AG08396 (cell line): ENCODE results near the gene MDK.
A peak's percentile ranks its signal among the peaks of the same experiment; 100 is the strongest.

Experiments
- DNase-seq: peaks from one replicate; pipeline ENCODE4 v3.0.0; 2012; ENCODE audit warnings: low spot score, mixed read lengths

The MDK gene

DNA sequence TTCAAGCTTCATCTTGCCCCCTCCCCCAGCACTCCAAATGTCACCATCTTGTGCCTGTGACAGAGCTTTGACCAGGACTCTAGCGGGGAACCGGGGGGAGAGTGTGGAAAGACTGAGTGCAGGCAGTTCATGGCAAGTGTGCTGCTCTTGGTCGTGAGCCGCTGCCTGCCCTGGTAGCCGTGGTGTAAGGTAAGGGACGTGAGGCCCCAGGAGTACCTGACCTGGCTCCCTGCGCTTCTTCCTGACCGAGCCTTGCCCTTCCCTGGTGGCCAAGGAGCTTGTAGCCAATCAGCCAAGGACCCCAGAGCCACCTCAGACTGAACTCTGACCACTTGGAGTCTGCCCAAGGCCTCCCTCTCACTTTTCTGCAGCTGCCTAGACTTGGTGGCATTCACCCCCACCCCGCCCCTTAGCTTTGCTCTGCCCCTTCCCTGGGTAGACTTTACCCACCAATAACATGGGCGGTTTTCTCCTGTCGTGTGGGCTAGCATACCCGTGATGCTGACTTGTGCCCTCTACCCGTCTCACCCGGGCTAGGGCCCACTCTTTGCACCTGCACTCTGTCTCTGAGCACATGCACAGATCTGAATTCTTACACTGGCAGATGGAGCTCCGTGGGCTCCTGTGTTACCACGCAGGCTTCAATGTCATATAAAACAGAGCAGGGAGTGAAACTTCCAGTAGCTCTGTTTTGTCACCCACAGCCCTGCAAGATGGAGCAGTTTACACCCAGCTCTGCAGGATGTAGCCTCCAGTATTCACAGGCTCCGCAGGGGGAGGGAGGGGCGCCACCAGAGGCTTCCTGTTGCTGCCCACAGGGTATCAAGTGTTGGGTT, 32.7 kb upstream of the MDK start:
- no peak for DNase-seq

DNA sequence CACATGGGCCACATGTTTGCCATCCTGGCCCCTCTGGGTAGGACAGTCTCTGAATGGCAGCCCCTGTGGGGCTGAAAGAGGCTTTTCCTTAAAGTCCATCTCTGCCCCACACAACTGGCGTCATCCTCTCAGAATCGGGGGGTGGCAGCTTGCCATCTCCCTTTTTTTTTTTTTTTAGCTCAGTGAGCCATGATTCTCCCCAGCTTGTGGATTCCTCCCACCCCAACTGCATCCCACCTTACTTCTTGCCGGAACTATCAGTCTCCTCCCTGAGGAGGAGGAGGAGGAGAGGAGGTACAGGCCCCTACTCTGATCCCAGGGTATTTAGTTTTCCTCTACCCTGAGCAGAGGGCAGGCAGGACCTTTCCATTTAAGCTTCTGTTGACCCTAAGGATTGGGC, 30.8 kb upstream of the MDK start:
- no peak for DNase-seq

DNA sequence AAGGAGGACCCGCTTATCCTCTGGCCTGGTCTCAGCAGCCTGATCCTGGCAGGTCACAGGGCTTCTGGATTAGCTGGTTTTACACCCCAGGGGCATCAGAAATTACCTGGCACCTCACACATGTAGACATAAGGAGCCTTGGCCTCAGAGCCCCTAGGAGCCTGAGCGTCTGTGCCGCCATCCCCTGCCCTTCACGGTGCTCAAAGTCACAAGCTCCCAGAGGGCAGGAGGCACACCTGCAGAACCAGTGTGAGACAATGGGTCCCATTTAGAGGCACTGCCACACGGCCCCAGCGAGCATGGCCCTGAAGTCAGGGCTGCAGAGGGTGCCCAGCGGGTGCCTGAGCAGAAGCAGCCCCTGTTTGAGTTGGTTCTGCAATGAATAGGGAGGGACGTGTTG, 30.3 kb upstream of the MDK start:
- no peak for DNase-seq

DNA sequence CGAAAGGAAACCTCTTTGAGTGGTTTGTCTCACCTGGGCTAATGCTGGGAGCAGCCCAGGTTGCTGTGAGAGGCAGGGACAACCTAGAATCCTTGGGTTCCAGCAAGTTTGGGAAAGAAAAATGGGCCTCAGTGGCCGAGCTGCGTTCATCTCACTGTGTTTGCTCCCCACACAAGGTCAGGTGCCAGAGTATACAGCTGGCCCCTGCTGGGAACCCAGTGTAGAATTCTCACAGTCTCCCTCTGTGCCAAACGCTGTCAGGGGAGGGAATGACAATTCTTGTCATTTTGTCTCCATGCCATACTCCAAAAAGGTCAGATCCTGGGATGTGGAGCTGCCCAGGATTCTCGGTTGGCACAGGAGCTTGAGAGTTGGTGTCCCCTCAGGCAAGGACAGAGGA, 29.9 kb upstream of the MDK start:
- DNase-seq = no peak

DNA sequence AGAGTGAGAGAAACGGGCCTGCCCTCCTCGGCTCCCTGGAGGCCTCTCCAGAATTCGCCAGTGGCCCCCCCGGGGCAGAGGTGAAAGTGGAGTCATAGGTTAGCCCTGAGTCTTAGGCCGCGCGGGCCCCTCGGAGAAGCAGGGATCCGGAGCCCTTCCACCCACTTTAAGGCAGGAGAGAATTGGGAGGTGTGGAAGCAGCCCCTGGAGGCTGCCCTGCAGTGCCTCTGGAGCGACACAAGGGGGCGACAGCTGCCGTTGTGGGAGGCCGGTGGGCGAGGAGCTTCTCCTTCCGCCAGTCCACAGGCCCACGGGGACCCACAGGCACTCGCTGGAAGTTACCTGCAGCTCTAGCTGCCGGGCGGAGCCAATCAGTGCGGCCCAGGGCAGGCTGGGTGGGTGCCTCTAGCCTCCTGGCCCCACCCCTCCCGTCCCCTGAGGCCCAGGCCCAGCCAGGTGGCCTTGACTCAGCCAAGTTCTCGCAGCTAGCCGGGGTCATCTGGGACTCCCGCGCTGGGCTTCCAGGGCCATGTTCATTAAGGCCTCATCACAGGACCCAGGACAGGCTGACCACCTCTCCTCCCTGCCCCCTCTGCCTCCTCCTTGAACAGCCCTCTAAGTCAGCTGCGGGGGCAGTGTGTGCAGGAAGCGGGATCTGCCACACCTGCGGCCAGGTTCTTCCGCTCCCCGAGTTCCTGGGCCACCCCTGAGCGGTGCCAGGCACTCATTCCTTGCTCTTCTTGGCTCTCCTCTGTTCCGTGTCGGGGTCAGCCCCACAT, 29.2 kb upstream of the MDK start:
- peak; percentile 67 for DNase-seq

DNA sequence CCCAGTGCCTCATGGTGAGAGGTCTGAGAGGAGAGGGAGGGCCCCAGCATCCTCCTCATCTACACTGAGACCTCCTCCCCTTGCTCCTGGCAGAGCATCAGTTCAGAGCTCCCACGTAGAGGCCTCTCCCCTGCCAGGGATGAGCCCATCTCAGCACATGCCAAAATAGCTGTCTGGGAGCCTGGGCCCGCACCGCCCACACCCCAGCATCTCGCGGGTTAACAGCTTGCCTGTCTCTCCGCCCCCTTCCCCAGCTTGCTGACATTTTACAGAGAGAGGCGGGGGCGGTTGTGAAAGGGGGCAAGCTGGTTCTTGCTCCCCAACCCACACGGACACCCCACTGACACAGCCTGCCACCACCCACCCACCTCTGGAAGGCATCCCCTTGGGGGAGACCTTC, 27.8 kb upstream of the MDK start:
- DNase-seq = no peak

DNA sequence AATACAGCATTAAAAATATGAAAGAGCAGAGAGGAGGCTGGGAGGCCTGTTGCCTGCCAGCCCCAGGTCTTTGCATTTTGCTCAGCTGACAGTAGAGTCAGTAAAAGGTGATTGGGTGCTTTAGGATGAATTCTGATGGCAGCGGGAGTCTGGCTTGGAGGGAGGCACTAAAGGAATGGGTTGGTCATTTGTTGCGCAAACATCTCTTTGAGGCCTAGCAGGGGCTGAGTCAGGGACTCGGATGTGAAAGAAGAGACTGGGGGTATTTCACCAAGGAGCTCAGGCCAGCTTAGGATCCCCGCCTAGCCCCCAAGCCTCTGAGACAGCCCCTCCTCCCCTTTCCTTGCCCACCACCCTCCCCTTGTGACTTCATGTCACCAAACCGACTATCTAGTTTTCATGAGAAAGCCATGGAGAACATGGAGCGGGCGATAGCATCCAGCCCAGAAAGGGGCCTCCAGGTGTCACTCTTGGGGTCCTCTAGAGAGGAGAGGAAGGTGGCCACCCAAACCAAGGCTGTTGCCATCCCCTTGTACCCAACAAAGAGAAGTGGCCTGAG, 24.5 kb upstream of the MDK start:
- no peak for DNase-seq

DNA sequence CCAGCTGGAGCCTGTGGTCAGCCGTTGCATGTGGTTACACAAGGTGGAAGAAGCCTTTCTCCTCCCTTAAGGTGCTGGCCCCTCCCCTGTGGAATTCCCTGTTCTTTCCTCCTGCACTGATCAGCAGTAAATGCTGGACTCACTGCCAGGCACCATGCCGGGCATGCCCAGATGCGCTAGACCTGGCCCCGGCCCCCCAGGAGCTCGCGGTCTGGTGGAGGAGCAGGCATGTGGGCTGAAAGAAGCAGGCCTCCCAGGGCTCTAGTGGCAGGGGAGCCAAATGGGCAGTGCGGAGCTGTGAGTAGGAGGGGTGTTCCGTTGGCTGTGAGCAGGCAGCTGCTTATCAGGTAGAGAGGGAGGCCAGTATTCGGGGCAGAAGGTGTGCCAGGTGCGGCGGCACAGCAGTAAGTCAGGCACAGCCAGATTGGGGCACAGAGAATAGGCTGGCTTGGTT, 24.0 kb upstream of the MDK start:
- no peak for DNase-seq

DNA sequence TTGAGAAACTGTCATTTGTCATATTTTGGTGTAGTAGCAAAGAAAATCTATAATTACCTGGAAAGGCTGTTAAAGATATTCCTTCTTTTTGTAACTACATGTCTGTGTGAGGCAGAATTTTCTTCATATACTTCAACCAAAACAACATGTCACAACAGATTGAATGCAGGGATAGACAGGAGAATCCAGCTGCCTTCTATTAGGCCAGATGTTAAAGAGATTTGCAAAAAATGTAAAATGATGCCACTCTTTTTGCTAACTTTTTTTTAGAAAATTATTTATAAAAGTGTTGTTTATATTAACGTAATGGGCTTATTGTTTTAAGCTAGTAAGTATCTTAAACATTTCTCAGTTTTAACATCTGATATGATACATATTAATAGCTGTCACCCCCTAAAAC, 21.5 kb upstream of the MDK start:
- DNase-seq = no peak

DNA sequence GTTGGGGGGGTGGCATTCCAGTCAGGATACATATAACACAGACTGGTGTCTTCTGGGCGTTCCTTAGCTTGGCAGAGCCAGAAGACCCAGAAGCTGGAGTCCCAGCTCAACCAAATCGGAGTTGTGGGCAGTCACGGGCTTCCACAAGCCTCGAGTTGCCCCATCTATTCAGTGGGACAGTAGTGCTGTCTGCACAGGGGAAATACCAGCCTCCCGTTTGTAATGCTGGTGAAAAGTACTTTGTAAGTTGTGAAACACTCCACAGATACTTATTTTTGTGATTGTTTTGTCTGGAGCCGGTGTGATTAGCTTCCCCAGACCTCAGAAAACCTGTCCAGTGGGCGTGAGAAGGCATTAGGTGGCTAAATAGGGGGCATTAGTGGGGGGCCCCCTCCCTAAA, 20.6 kb upstream of the MDK start:
- no peak for DNase-seq

DNA sequence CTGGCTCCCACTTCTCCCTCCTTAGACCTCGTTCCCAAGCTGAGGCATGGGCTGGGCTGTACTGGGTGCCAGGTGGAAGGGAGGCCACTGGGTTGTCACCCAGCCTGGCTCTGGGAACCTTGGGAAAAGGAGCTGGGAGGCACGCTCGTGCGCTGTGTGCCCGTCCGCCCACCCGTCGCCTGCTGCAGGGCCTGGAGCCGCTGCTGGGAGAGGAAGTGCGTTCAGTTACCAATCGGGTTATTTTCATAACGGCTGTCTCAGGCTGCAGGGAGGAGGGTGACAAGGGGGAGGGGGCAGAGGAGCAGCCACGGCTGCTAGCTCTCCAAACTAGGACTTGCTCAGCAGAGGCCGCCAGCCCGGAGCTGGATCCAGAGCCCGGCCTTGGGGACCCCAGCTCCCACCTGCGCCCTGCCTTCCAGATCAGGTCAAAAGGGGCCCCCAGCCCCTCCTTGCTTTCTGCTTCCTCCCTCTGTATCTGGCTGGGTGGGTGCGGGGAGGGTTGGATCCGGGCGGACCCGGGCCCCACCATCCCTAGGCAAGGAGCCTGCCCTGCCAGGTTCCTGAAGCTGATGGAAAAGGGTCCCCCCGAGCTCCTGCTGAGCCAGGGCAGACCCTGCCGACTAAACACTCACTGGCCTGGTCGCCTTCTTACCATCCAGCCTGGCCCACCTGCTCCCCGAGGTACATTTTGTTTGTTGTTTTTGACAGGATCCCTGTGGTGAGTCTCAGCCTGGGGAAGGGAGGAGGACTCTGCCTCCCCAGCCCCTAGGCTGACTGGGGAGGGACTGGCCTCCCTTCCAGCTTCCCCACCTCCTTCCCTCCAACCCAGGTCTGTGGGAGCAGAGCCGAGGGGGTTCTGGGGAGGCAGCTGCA, 19.9 kb upstream of the MDK start:
- peak; percentile 82 for DNase-seq

DNA sequence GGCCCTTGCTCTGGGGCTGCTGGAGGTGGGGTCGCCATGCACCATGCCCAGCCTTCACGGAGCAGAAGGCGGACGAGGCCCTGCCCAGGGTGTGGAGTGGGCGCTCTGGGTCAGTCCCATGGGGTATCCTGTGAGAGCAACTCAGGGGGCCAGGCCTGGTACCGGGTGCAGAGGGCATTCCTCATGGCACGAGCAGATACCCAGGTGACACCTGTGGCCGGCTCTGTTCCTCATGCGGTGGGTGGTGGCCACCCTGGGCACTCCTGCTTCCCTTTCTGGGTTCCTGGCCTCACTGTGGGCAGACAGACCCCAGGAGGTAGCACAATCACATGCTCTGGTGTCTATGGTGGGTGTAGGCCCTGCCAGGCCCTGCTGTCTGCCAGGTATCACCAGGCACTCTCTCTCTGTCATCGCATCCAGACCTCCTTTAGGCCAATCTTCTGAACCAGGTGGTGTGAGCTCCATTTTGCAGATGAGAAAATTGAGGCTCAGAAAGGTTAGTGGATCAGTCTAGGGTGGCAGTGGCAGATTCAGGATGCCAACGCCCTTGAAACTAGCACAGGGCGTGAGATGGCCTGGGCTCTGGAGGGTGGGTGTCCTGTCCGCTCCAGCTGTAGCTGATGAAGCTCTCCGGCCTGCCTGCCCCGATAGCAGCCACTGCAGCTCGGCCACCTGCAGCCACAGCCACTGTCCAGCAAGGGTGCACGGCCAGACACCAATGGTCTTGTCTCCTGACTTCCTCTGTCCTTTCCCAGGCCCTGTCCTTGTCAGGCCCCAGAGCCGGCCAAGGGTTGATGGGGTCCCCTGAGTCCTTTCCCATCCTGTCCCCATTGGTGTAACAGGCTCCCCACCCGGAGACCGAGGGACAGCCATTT, 19.1 kb upstream of the MDK start:
- no peak for DNase-seq

DNA sequence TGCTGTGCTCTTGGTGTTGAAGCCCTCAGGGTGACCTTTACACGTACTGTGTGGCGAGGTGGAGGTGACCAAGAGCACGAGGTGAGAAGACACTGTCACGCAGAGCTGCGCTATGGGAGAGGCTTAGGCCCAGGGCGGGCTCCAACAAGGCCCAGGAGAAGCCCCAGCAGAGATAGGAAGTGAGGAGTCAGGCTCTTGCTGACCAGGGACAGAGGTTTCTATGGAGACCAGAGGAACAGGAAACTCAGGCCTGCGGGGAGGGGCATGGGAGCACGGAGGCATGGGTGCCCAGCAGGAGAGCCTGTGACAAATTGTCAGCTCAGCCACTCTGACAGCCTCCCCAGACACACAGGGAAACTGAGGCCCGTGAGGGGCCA, 18.4 kb upstream of the MDK start:
- DNase-seq = peak; percentile 72

DNA sequence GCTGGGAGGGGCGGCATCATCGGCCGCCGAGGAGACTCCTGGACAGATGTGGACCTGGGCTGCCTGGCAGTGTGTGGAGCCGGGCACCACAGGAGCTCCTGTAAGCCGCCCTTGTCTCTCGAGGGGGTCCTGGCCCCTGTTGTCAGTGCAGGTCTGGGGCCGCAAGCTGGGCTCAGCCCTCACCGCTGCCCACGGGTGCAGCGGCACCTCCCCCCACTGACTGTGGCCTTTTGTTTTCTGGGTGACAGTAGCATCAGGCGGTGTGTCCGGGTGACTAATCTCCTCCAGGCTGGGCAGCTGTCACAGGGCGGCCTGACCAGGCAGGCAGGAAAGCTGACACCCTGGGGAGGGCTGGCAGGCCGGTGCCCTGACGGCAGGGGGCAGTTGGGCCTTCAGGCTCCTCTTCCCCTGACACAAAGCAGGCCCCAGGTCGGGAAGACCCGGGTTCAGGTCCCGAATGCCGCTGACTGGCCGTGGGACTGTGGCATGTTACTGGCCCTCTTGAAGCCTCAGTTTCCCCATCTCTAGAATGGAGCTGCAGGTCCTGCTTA, 17.9 kb upstream of the MDK start:
- peak; percentile 65 for DNase-seq

DNA sequence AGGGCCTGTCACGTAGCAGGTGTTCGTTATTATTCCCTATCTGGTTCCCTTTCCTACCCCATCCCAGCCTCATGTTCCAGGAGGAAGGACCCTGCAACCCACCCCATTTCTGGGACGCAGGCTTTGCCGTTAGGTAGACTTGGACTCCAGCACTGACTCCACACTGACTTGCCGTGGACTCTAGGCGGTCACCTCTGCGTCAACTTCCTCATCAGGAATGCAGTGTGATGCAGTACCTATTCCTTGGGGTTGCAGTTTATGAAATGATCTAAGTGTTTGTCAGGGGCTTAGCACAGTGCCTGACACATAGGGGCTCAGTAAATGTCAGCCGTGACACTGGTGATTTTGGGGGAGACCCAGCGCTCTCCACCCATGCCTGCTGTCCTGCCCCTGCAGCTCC, 17.4 kb upstream of the MDK start:
- DNase-seq = no peak

DNA sequence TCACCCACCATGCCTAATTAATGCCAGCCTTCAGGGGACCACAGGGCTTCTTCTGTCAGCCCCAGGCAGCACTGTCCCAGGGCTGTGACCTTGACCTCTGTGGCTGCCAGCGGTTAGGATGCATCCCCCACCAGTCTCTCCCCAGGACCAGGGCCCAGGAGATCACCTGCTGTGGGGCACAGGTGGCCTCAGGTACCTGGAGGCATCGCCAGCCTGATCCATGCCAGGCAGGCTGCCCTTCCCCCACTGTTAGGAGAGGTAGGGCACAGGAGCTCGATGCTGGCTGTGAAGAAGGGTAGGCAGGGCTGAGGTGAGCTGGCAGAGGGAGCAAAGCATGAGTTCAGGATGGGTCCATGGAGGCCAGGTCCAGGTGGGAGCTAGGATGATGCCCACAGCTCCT, 16.7 kb upstream of the MDK start:
- no peak for DNase-seq

DNA sequence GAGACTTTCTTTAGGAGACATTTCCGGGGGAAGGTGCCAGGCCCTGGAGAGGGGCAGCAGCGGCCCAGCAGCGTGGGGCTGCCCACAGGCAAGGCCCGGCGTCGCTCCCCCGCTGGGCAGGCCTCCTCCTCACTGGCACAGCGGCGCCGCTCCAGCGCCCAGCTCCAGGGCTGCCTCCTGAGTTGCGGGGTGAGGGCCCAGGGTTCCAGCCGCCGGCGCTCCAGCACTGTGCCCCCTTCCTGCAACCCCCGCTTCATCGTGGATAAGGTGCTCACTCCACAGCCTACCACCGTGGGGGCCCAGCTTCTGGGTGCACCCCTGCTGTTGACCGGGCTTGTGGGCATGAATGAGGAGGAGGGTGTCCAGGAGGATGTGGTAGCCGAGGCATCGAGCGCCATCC, 15.2 kb upstream of the MDK start:
- DNase-seq = no peak

DNA sequence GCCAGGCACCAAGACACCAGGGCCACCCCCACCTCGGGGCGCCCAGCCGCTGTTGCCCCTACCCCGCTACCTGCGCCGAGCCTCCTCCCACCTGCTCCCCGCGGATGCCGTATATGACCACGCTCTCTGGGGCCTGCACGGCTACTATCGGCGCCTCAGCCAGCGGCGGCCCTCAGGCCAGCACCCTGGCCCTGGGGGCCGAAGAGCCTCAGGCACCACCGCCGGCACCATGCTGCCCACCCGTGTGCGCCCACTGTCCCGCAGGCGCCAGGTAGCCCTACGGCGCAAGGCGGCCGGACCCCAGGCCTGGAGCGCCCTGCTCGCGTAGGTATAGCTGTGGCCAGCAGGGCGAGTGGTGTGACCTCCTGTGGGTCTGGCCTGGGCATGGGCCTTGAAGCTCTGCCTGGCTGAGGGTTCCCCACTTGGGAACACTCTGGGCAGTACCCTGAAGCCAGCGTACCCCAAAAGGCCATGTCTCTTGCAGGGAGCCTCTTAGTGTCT, 14.8 kb upstream of the MDK start:
- no peak for DNase-seq

DNA sequence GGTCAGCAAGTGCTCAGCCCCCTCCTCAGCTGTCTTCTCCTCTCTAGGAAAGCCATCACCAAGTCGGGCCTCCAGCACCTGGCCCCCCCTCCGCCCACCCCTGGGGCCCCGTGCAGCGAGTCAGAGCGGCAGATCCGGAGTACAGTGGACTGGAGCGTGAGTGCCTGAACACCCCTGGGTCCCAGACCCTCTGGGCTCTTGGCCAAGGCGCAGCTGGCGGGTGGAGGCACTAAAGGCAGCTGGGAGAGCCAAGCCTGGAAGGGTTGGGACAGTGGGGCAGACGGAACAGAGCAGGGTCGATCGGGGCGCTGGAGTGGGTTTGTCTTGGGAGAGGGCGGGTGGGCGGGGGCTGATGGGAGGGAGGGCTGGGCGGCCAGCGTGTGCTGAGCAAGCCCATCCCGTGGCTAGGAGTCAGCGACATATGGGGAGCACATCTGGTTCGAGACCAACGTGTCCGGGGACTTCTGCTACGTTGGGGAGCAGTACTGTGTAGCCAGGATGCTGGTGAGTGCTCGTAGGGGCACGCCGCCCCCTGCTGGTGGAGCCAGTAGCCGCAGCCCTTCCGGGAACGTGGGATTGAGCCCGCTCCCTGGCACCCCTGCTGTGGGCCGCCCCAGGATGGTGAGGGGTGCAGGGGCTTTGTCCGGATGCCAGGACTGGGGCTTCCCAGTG, 14.1 kb upstream of the MDK start:
- DNase-seq = peak; percentile 72

DNA sequence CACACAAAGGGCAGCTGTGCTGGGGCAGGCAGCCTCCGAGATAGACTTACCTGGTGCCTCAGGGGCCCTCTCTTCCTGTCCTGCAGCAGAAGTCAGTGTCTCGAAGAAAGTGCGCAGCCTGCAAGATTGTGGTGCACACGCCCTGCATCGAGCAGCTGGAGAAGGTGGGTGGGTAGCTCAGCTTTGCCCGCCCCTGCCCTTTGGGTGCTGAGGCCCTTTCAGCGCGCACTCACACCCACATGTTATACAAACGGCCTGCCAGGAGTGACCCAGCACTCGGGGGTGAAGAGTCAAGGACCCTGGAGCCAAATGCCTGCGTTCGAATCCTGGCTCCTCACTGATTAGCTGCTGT, 13.6 kb upstream of the MDK start:
- DNase-seq = no peak
